NCI-H146 treated with DMSO at 0.1 percent for 48 hours (cell line): ENCODE measurements around the gene ZDHHC13.

Source experiments
- DNase-seq: peaks from one replicate; lab custom pipeline; 2025; ENCODE audit not compliant: unreplicated experiment; lab: John Stamatoyannopoulos, UW

Gene ZDHHC13

GRCh38 chr11:19201737-19202605 is 85.0 kb downstream of the ZDHHC13 start, which contains the start of gene CSRP3:
CSRP3 (minus strand) TSS chr11:19201983; CDS start chr11:19192448, 9,535 bp downstream.
- DNase-seq, result no peak

- DNase-seq, result no peak
Measured at GRCh38 chr11:19204836-19205235, 87.9 kb downstream of the ZDHHC13 start.

GRCh38 chr11:19208181-19208580 is 91.2 kb downstream of the ZDHHC13 start:
- DNase-seq, result no peak

- DNase-seq, result no peak
Measured at GRCh38 chr11:19208959-19209546, 92.1 kb downstream of the ZDHHC13 start.

GRCh38 chr11:19209617-19210370 is 92.8 kb downstream of the ZDHHC13 start:
- DNase-seq, result no peak

GRCh38 chr11:19216021-19216420 is 99.1 kb downstream of the ZDHHC13 start:
- no peak for DNase-seq

- no peak for DNase-seq
Measured at GRCh38 chr11:19216709-19217374, 99.9 kb downstream of the ZDHHC13 start.

GRCh38 chr11:19218216-19218615 is 101.2 kb downstream of the ZDHHC13 start:
- DNase-seq, result no peak

GRCh38 chr11:19218786-19219460 is 102.0 kb downstream of the ZDHHC13 start:
- DNase-seq, result no peak

- no peak for DNase-seq
Measured at GRCh38 chr11:19220903-19221724, 104.1 kb downstream of the ZDHHC13 start.

- DNase-seq, result no peak
Measured at GRCh38 chr11:19225123-19225522, 108.2 kb downstream of the ZDHHC13 start.

- no peak for DNase-seq
Measured at GRCh38 chr11:19225581-19225980, 108.6 kb downstream of the ZDHHC13 start.
